ENCODE measurements around the gene SPRYD3.
"Not testable (repeated sequence)": the region's sequence is repeated elsewhere in the genome, so short reads cannot be mapped to it uniquely, and the experiment has no call there.

The SPRYD3 gene

GRCh38 chr12:53051881-53052412, 27.2 kb downstream of the SPRYD3 start:
- no peak for DNase-seq (ENCODE audit: low read depth in 1 of 2, low spot score in 1 of 2)

GRCh38 chr12:53051058-53051880, 27.9 kb downstream of the SPRYD3 start:
- no peak for DNase-seq (ENCODE audit: low read depth in 1 of 2, low spot score in 1 of 2)

- DNase-seq (ENCODE audit: low read depth in 1 of 2, low spot score in 1 of 2): no peak
Observed at GRCh38 chr12:53050426-53051057, 28.6 kb downstream of the SPRYD3 start.

GRCh38 chr12:53049571-53050318, 29.4 kb downstream of the SPRYD3 start, which contains the start of gene TNS2:
Gene TNS2, plus strand, starts transcription at chr12:53050065. Its CDS starts 121 bp downstream, at chr12:53050186.
- DNase-seq (ENCODE audit: low read depth in 1 of 2, low spot score in 1 of 2): no peak

GRCh38 chr12:53048780-53049401, 30.3 kb downstream of the SPRYD3 start:
- DNase-seq (ENCODE audit: low read depth in 1 of 2, low spot score in 1 of 2): no peak

- DNase-seq (ENCODE audit: low read depth in 1 of 2, low spot score in 1 of 2): no peak
Observed at GRCh38 chr12:53048033-53048779, 31.0 kb downstream of the SPRYD3 start.

GRCh38 chr12:53047221-53048032, 31.8 kb downstream of the SPRYD3 start:
- peak; percentile 59 to 64 for DNase-seq (ENCODE audit: low read depth in 1 of 2, low spot score in 1 of 2)

GRCh38 chr12:53046655-53047220, 32.5 kb downstream of the SPRYD3 start:
- DNase-seq (ENCODE audit: low read depth in 1 of 2, low spot score in 1 of 2): peak in 1 of 2 donors; percentile 17

- no peak for DNase-seq (ENCODE audit: low read depth in 1 of 2, low spot score in 1 of 2)
Observed at GRCh38 chr12:53045696-53046045, 33.5 kb downstream of the SPRYD3 start.

- DNase-seq (ENCODE audit: low read depth in 1 of 2, low spot score in 1 of 2): no peak
Observed at GRCh38 chr12:53044896-53045695, 34.1 kb downstream of the SPRYD3 start.

GRCh38 chr12:53044052-53044581, 35.1 kb downstream of the SPRYD3 start:
- DNase-seq (ENCODE audit: low read depth in 1 of 2, low spot score in 1 of 2): no peak

GRCh38 chr12:53042607-53043454, 36.4 kb downstream of the SPRYD3 start:
- DNase-seq (ENCODE audit: low read depth in 1 of 2, low spot score in 1 of 2): no peak

- no peak for DNase-seq (ENCODE audit: low read depth in 1 of 2, low spot score in 1 of 2)
Observed at GRCh38 chr12:53039851-53040250, 39.3 kb downstream of the SPRYD3 start.

GRCh38 chr12:53036802-53037201, 42.4 kb downstream of the SPRYD3 start:
- no peak for DNase-seq (ENCODE audit: low read depth in 1 of 2, low spot score in 1 of 2)

- DNase-seq (ENCODE audit: low read depth in 1 of 2, low spot score in 1 of 2): no peak
Observed at GRCh38 chr12:53034459-53034858, 44.7 kb downstream of the SPRYD3 start.

GRCh38 chr12:53033832-53034231, 45.4 kb downstream of the SPRYD3 start:
- DNase-seq (ENCODE audit: low read depth in 1 of 2, low spot score in 1 of 2): not testable (repeated sequence)

GRCh38 chr12:53031616-53032015, 47.6 kb downstream of the SPRYD3 start:
- DNase-seq (ENCODE audit: low read depth in 1 of 2, low spot score in 1 of 2): no peak

Measured in stimulated activated CD4-positive, alpha-beta T cell treated with anti-CD3 and anti-CD28 coated beads, Interleukin-15, amount 100 ng/mL, for 1 hour (primary cell).